Naive B cell (primary cell): ENCODE data around the gene CD46. TPM values are rescaled to one million over a fixed set of nuclear protein-coding genes. Genes with fewer than 3 reads are reported as not detected.

Source experiments
- ATAC-seq, 2 donors: fragments of 150-1000 bp; cut with Tn5 transposase; 2 replicates each; pipeline ENCODE4 v1.10.0; 2021; ENCODE audit warnings: low read depth in 2 of 2, mild to moderate bottlenecking in 2 of 2, moderate library complexity in 2 of 2
- DNase-seq: peaks from one replicate; pipeline ENCODE4 v3.0.0; 2022
- H3K27ac Mint-ChIP-seq, 6 donors: one replicate each; pipeline ENCODE4 v1.8.0; 2020 to 2022; ENCODE audit warnings: mild to moderate bottlenecking in 6 of 6, mixed read lengths in 6 of 6, moderate library complexity in 5 of 6, inconsistent platforms in 2 of 6
- H3K27me3 Mint-ChIP-seq, 3 donors: one replicate each; pipeline ENCODE4 v1.8.0; 2021 to 2022; ENCODE audit warnings: mixed read lengths in 3 of 3, mild to moderate bottlenecking in 1 of 3
- H3K36me3 Mint-ChIP-seq, 2 donors: one replicate each; pipeline ENCODE4 v1.8.0; 2020 to 2022; ENCODE audit warnings: mixed read lengths in 2 of 2, inconsistent platforms in 1 of 2, mild to moderate bottlenecking in 1 of 2
- H3K4me1 Mint-ChIP-seq, 3 donors: one replicate each; pipeline ENCODE4 v1.8.0; 2020 to 2022; ENCODE audit warnings: mixed read lengths in 3 of 3, inconsistent platforms in 1 of 3, mild to moderate bottlenecking in 1 of 3, moderate library complexity in 1 of 3
- H3K4me3 Mint-ChIP-seq, 8 donors: one replicate each; pipeline ENCODE4 v1.8.0; 2020 to 2022; ENCODE audit warnings: mild to moderate bottlenecking in 8 of 8, mixed read lengths in 8 of 8, moderate library complexity in 8 of 8, inconsistent platforms in 2 of 8
- H3K9me3 Mint-ChIP-seq, 7 donors: one replicate each; pipeline ENCODE4 v1.8.0; 2020 to 2022; ENCODE audit warnings: mixed read lengths in 7 of 7, mild to moderate bottlenecking in 5 of 7, inconsistent platforms in 2 of 7, moderate library complexity in 1 of 7
- polyA plus RNA-seq, 6 donors: library from polyadenylated mRNA; unstranded; fragments of 300-500 nt; fragmentation: Illumina TruSeq; gene quantifications; one replicate each; pipeline ENCODE4 v1.2.3, GENCODE V29; 2021; ENCODE audit warnings: low read depth in 6 of 6

CD46 gene
- polyA plus RNA-seq, 6 donors from 2014 or later, result 75.9 to 140 (median 98.2) TPM

DNA sequence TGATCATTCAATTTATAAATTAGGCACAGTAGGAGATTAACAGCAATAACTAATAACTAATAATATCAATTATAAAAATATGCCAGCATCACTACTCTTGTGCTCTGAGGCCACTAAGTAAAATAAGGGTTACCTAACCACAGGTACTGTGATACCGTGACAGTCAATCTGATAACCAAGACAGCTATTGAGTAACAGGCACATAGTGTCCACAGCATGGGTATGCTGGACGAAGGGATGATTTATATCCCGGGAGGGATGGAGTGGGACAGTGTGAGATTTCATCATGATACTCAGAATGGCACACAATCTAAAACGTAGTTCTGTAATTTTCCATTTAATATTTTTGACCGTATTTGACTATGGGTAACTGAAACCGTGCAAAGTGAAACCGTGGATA lies 39.4 kb downstream of the CD46 start:
- Mint-ChIP-seq H3K4me3 (no peak overlapping the region), H3K36me3 (no peaks in the 10 kb centered on the region), H3K9me3 (no peaks in the 10 kb centered on the region), H3K4me1 (peaks cover 0 to 3% (median 0%) of the 10 kb centered on the region in 3 donors), H3K27me3 (no peaks in the 10 kb centered on the region), H3K27ac (no peak overlapping the region)
- DNase-seq, result no peak
- no peak for ATAC-seq

DNA sequence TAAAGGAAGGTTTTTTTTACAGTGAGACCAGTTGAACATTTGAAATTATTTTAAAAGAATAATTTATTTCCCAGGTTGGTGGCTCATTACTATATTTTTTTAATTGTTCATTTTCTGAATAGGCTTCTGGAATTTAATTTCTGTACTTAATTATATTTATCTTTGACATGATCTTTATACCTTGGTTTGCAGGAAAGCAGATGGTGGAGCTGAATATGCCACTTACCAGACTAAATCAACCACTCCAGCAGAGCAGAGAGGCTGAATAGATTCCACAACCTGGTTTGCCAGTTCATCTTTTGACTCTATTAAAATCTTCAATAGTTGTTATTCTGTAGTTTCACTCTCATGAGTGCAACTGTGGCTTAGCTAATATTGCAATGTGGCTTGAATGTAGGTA lies 41.5 kb downstream of the CD46 start:
- Mint-ChIP-seq H3K4me3 (no peak overlapping the region), H3K27ac (peak overlapping the region in 1 of 6 donors; percentile 66), H3K9me3 (no peaks in the 10 kb centered on the region), H3K36me3 (no peaks in the 10 kb centered on the region), H3K27me3 (no peaks in the 10 kb centered on the region), H3K4me1 (peaks cover 5 to 12% (median 10%) of the 10 kb centered on the region in 3 donors)
- ATAC-seq, result no peak
- no peak for DNase-seq

DNA sequence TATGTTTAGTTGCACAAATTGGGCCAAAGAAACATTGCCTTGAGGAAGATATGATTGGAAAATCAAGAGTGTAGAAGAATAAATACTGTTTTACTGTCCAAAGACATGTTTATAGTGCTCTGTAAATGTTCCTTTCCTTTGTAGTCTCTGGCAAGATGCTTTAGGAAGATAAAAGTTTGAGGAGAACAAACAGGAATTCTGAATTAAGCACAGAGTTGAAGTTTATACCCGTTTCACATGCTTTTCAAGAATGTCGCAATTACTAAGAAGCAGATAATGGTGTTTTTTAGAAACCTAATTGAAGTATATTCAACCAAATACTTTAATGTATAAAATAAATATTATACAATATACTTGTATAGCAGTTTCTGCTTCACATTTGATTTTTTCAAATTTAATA lies 43.0 kb downstream of the CD46 start:
- Mint-ChIP-seq H3K4me1 (peaks cover 20 to 25% (median 25%) of the 10 kb centered on the region in 3 donors), H3K27ac (peak overlapping the region in 2 of 6 donors; percentile 36 to 85), H3K9me3 (no peaks in the 10 kb centered on the region), H3K27me3 (no peaks in the 10 kb centered on the region), H3K36me3 (no peaks in the 10 kb centered on the region), H3K4me3 (no peak overlapping the region)
- ATAC-seq (no peak), DNase-seq (no peak)

- peak; percentile 83 to 91 for ATAC-seq
- Mint-ChIP-seq H3K4me3 (peak overlapping the region in 1 of 8 donors; percentile 41), H3K27ac (peak overlapping the region in 1 of 6 donors; percentile 65), H3K4me1 (peaks cover 33 to 40% (median 36%) of the 10 kb centered on the region in 3 donors), H3K27me3 (no peaks in the 10 kb centered on the region), H3K36me3 (peaks cover 10 to 15% of the 10 kb centered on the region in 2 donors), H3K9me3 (no peaks in the 10 kb centered on the region)
- peak; percentile 48 for DNase-seq
Observed at GRCh38 chr1:207797229-207797973, 45.5 kb downstream of the CD46 start.

- Mint-ChIP-seq H3K4me1 (peaks cover 34 to 41% (median 40%) of the 10 kb centered on the region in 3 donors), H3K4me3 (peak overlapping the region in 3 of 8 donors; percentile 40 to 51 (median 44)), H3K27ac (peak overlapping the region in 4 of 6 donors; percentile 1 to 81 (median 46)), H3K27me3 (no peaks in the 10 kb centered on the region), H3K9me3 (no peaks in the 10 kb centered on the region), H3K36me3 (peaks cover 10 to 21% of the 10 kb centered on the region in 2 donors)
- ATAC-seq (peak in 1 of 2 donors; percentile 26), DNase-seq (no peak)
Observed at GRCh38 chr1:207798847-207799246, 47.0 kb downstream of the CD46 start.

GRCh38 chr1:207799989-207800648 lies 48.3 kb downstream of the CD46 start:
- ATAC-seq (no peak), DNase-seq (no peak)
- H3K4me3 Mint-ChIP-seq, result peak overlapping the region in 1 of 8 donors; percentile 11
- H3K27ac Mint-ChIP-seq, result peak overlapping the region in 3 of 6 donors; percentile 6 to 53 (median 30)
- no peaks in the 10 kb centered on the region for H3K9me3 Mint-ChIP-seq
- H3K27me3 Mint-ChIP-seq, result no peaks in the 10 kb centered on the region
- peaks cover 10 to 21% of the 10 kb centered on the region in 2 donors for H3K36me3 Mint-ChIP-seq
- peaks cover 34 to 41% (median 40%) of the 10 kb centered on the region in 3 donors for H3K4me1 Mint-ChIP-seq

DNA sequence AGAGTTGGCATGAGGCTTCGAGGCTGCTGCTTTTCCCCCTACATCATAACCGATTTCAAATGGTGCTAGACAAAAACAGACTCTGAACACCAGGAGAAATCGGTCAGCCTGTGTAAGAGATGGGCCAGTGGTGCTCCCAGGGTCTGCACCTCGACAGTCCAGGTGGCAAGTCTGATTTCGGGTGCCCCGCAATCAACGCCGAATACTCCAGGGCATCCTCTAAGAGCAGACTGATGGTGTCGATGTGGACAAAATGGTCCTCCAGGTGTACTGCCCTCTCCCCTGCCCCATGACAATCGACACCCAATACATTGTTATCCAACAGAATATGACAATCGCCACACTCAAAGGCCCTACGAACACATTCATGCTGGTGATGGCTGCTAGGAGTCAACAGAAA lies 50.0 kb downstream of the CD46 start:
- no peaks in the 10 kb centered on the region for H3K9me3 Mint-ChIP-seq
- H3K36me3 Mint-ChIP-seq, result peaks cover 10 to 27% of the 10 kb centered on the region in 2 donors
- no peak for DNase-seq
- H3K4me3 Mint-ChIP-seq, result no peak overlapping the region
- ATAC-seq, result no peak
- no peaks in the 10 kb centered on the region for H3K27me3 Mint-ChIP-seq
- H3K27ac Mint-ChIP-seq, result peak overlapping the region in 4 of 6 donors; percentile 62 to 90 (median 77)
- H3K4me1 Mint-ChIP-seq, result peaks cover 39 to 49% (median 43%) of the 10 kb centered on the region in 3 donors

GRCh38 chr1:207803678-207804077 lies 51.8 kb downstream of the CD46 start:
- Mint-ChIP-seq H3K9me3 (peaks cover 0 to 2% (median 0%) of the 10 kb centered on the region in 7 donors), H3K36me3 (peaks cover 16 to 33% of the 10 kb centered on the region in 2 donors), H3K4me3 (no peak overlapping the region), H3K27me3 (no peaks in the 10 kb centered on the region), H3K27ac (peak overlapping the region in 2 of 6 donors; percentile 70 to 86), H3K4me1 (peaks cover 47 to 54% (median 48%) of the 10 kb centered on the region in 3 donors)
- no peak for ATAC-seq
- DNase-seq, result no peak

GRCh38 chr1:207804721-207805468 lies 53.0 kb downstream of the CD46 start:
- H3K27me3 Mint-ChIP-seq, result no peaks in the 10 kb centered on the region
- no peak for ATAC-seq
- H3K36me3 Mint-ChIP-seq, result peaks cover 19 to 43% of the 10 kb centered on the region in 2 donors
- DNase-seq, result no peak
- peak overlapping the region in 5 of 6 donors; percentile 24 to 88 (median 70) for H3K27ac Mint-ChIP-seq
- peaks cover 0 to 2% (median 0%) of the 10 kb centered on the region in 7 donors for H3K9me3 Mint-ChIP-seq
- peak overlapping the region in 1 of 8 donors; percentile 50 for H3K4me3 Mint-ChIP-seq
- H3K4me1 Mint-ChIP-seq, result peaks cover 43 to 54% (median 50%) of the 10 kb centered on the region in 3 donors

DNA sequence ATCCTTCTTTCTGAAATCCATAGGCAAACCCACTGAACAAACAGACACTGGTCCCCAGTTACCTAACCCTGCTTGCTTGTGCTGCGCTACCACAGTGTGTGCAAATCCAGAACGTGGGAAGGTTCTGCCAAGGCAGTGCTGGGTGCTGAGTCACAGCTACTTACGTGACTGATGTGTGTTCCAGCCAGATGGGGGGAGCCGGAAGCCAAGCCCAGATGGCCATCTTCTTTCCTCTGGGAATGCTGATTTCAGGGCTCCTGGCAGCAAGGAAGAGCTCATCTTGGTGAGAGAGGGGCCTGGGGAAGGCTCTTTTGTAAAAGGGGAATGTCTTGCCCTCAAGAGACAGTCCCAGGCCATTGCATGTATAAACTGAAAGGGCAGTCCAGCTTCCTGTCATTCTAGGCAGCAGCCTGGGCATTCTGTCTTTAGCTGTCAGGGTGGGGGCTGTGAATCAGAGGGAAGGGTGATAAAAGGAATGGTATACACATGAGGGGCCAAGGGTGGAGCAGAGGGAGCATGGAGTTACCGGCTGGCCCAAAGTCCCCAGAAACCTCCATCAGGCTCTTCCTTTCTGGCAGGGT lies 54.1 kb downstream of the CD46 start:
- H3K4me3 Mint-ChIP-seq, result peak overlapping the region in 3 of 8 donors; percentile 4 to 30 (median 29)
- ATAC-seq, result no peak
- peak overlapping the region in 5 of 6 donors; percentile 76 to 96 (median 89) for H3K27ac Mint-ChIP-seq
- peaks cover 41 to 55% (median 50%) of the 10 kb centered on the region in 3 donors for H3K4me1 Mint-ChIP-seq
- no peaks in the 10 kb centered on the region for H3K27me3 Mint-ChIP-seq
- H3K9me3 Mint-ChIP-seq, result peaks cover 0 to 2% (median 0%) of the 10 kb centered on the region in 7 donors
- H3K36me3 Mint-ChIP-seq, result peaks cover 19 to 42% of the 10 kb centered on the region in 2 donors
- no peak for DNase-seq

DNA sequence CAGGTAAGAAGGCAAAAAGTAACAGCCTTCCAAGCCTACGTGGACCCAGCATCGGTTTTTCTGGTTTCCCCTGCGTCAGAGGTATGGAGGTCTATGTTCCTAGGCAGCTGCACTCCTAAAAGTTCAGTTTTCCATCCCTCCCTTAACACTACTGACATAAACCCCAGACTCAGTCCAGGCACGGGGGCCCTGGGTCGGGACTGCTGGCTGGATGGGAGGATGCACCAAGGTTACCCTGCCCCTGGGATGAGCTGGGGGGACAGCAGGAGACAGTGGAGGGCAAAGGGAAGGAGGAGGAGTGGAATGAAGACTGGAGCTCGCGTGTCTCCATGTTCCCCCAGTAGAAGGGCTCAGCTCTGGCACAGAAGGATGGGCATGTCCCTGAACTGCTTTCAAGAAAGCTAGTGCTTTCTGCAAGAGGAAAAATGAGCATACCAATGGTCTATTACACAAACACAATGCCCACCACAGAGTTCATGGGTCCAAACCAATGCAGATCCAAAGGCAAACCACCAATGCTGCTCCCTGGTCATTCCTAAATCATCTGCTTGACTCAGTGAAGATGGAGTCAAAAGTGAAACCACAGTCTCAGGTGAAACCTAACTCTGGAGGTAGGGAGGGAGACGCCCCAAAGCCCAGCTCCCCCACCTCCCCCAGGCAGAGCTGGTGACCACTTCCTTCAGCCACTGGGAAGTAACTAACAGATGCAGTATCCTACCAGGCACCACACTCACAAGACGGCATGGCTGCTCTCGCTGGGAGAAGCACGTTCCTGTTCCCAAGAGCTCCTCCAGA lies 54.9 kb downstream of the CD46 start:
- Mint-ChIP-seq H3K9me3 (peaks cover 0 to 2% (median 0%) of the 10 kb centered on the region in 7 donors), H3K27ac (peak overlapping the region; percentile 66 to 96 (median 92)), H3K36me3 (peaks cover 14 to 39% of the 10 kb centered on the region in 2 donors), H3K27me3 (no peaks in the 10 kb centered on the region), H3K4me3 (peak overlapping the region in 7 of 8 donors; percentile 35 to 76 (median 54)), H3K4me1 (peaks cover 46 to 53% (median 50%) of the 10 kb centered on the region in 3 donors)
- ATAC-seq, result peak in 1 of 2 donors; percentile 2
- no peak for DNase-seq

DNA sequence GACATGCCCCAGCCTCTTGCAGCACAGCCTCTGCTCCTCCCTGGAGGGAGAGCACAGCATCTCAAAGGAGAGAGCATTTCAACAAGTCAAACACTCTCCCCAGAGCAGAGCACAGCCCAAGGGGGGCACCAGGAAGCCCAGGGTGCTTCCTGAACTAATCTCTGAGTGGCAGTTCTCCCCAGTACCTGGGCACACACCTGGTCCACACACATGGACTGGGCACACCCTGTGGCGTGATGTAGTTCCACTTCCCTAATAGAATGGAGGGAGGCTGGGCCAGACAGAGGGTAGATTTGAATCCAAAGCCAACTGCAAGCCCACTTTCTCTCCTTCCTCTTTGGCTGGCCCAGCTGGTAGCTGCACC lies 55.5 kb downstream of the CD46 start:
- Mint-ChIP-seq H3K36me3 (peaks cover 10 to 36% of the 10 kb centered on the region in 2 donors), H3K4me3 (peak overlapping the region in 6 of 8 donors; percentile 35 to 77 (median 55)), H3K9me3 (peaks cover 0 to 2% (median 0%) of the 10 kb centered on the region in 7 donors), H3K27ac (peak overlapping the region; percentile 76 to 96 (median 94)), H3K4me1 (peaks cover 48 to 55% (median 50%) of the 10 kb centered on the region in 3 donors), H3K27me3 (no peaks in the 10 kb centered on the region)
- DNase-seq (peak; percentile 58), ATAC-seq (peak; percentile 63 to 70)
